Fibroblast of mammary gland (primary cell): Measurements from ENCODE around the gene TCN2.
"Not testable (repeated sequence)": the region's sequence is repeated elsewhere in the genome, so short reads cannot be mapped to it uniquely, and the experiment has no call there.

ENCODE experiments used
- DNase-seq: peaks from one replicate; pipeline ENCODE4 v3.0.0-alpha.2; 2010; ENCODE audit warnings: low read depth
- H3K4me3 ChIP-seq: 2 replicates; pipeline ENCODE4 v1.5.1; 2011; ENCODE audit warnings: low read depth, mild to moderate bottlenecking, low read length, moderate library complexity; ENCODE audit not compliant: control insufficient read depth
- CTCF ChIP-seq: conservative IDR thresholded peaks from 2 replicates; pipeline ENCODE4 v1.5.1; 2011; ENCODE audit warnings: low read depth, low read length, inconsistent platforms; ENCODE audit not compliant: control insufficient read depth, insufficient read depth

Gene TCN2

GRCh38 chr22:30606455-30607299, at the start of gene TCN2:
Gene TCN2, plus strand, starts transcription at chr22:30607174. Its CDS starts 158 bp downstream, at chr22:30607332.
- H3K4me3 ChIP-seq = peak within 1 kb of the TSS; percentile 59
- no peak for TF ChIP-seq CTCF
- DNase-seq = peak; percentile 84

GRCh38 chr22:30557243-30557642, 49.7 kb upstream of the TCN2 start:
- H3K4me3 ChIP-seq = no peak overlapping the region
- no peak for DNase-seq
- no peak for TF ChIP-seq CTCF

- no peak for DNase-seq
- no peak overlapping the region for H3K4me3 ChIP-seq
- no peak for TF ChIP-seq CTCF
Observed at GRCh38 chr22:30559889-30560288, 47.1 kb upstream of the TCN2 start.

GRCh38 chr22:30560643-30561202, 46.3 kb upstream of the TCN2 start:
- DNase-seq, H3K4me3 ChIP-seq: not testable (repeated sequence)

GRCh38 chr22:30561402-30562189, 45.4 kb upstream of the TCN2 start:
- no peak overlapping the region for H3K4me3 ChIP-seq
- TF ChIP-seq CTCF = no peak
- no peak for DNase-seq

GRCh38 chr22:30562366-30562765, 44.6 kb upstream of the TCN2 start:
- DNase-seq = no peak
- TF ChIP-seq CTCF = no peak
- no peak overlapping the region for H3K4me3 ChIP-seq

GRCh38 chr22:30564045-30564760, 42.8 kb upstream of the TCN2 start:
- no peak overlapping the region for H3K4me3 ChIP-seq
- DNase-seq = no peak
- TF ChIP-seq CTCF = no peak
